Parathyroid adenoma (tissue), 2 donors: ENCODE data around the gene OR6V1.

Experiments
- H2AFZ ChIP-seq: fragments of 300-600 bp; sonication (generic); one replicate; pipeline ENCODE4 v1.7.0; 2017; ENCODE audit warnings: antibody characterized with exemption, mild to moderate bottlenecking
- H3K27ac ChIP-seq: fragments of 300-600 bp; sonication (generic); one replicate; pipeline ENCODE4 v1.7.0; 2017
- H3K27me3 ChIP-seq: fragments of 300-600 bp; sonication (generic); one replicate; pipeline ENCODE4 v1.7.0; 2017; ENCODE audit warnings: low read length; ENCODE audit not compliant: control insufficient read depth, insufficient read depth
- H3K36me3 ChIP-seq: fragments of 300-600 bp; sonication (generic); one replicate; pipeline ENCODE4 v1.7.0; 2017; ENCODE audit warnings: low read length; ENCODE audit not compliant: control insufficient read depth, insufficient read depth
- H3K4me1 ChIP-seq: fragments of 300-600 bp; sonication (generic); one replicate; pipeline ENCODE4 v1.7.0; 2017; ENCODE audit warnings: control low read depth
- H3K4me2 ChIP-seq: fragments of 300-600 bp; sonication (generic); one replicate; pipeline ENCODE4 v1.7.0; 2017; ENCODE audit warnings: low read length
- H3K4me3 ChIP-seq: fragments of 300-600 bp; sonication (generic); one replicate; pipeline ENCODE4 v1.7.0; 2017; ENCODE audit warnings: low read depth, low read length
- H3K79me2 ChIP-seq: fragments of 300-600 bp; sonication (generic); one replicate; pipeline ENCODE4 v1.7.0; 2017; ENCODE audit warnings: control low read depth
- H3K9ac ChIP-seq: fragments of 300-600 bp; sonication (generic); one replicate; pipeline ENCODE4 v1.7.0; 2017; ENCODE audit warnings: mild to moderate bottlenecking
- H3K9me3 ChIP-seq: fragments of 300-600 bp; sonication (generic); one replicate; pipeline ENCODE4 v1.7.0; 2017; ENCODE audit warnings: low read length; ENCODE audit not compliant: control insufficient read depth
- TF ChIP-seq, protein P1 (sequence below): fragments of 300-600 bp; sonication (generic); IDR thresholded peaks from one replicate; pipeline ENCODE4 v1.7.0; 2017; ENCODE audit warnings: antibody characterized with exemption, mild to moderate bottlenecking
- donor health status: primary hyperparathyroidism.

The OR6V1 gene

DNA sequence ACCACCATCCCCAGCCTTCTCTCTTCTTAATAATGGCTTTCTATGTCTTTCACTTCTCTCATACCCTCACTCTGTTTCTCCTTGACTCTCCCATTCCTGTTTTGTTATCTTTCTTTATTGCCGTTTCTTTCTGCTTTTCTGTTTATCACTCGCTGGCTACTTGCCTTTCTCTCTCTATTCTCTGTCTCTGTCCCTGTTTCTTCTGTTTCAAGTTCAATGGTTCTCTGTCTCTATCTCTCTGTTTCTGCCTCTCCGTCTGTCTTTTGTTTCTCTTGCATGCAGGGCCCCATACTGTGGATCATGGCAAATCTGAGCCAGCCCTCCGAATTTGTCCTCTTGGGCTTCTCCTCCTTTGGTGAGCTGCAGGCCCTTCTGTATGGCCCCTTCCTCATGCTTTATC is at the start of gene OR6V1:
Gene OR6V1 (plus strand): TSS at position 301 of the 400 bp plus-strand sequence. CDS start 0 bp downstream, at position 301.
- Histone ChIP-seq H2AFZ (no peak within 1 kb of the TSS), H3K4me3 (no peak within 1 kb of the TSS), H3K27me3 (no peaks in the 10 kb centered on the region), H3K36me3 (no peaks in the 10 kb centered on the region), H3K9me3 (no peaks in the 10 kb centered on the region), H3K79me2 (no peaks in the 10 kb centered on the region), H3K27ac (no peak within 1 kb of the TSS), H3K9ac (no peak within 1 kb of the TSS), H3K4me2 (no peak within 1 kb of the TSS), H3K4me1 (no peaks in the 10 kb centered on the region)
- TF ChIP-seq, protein P1, sequence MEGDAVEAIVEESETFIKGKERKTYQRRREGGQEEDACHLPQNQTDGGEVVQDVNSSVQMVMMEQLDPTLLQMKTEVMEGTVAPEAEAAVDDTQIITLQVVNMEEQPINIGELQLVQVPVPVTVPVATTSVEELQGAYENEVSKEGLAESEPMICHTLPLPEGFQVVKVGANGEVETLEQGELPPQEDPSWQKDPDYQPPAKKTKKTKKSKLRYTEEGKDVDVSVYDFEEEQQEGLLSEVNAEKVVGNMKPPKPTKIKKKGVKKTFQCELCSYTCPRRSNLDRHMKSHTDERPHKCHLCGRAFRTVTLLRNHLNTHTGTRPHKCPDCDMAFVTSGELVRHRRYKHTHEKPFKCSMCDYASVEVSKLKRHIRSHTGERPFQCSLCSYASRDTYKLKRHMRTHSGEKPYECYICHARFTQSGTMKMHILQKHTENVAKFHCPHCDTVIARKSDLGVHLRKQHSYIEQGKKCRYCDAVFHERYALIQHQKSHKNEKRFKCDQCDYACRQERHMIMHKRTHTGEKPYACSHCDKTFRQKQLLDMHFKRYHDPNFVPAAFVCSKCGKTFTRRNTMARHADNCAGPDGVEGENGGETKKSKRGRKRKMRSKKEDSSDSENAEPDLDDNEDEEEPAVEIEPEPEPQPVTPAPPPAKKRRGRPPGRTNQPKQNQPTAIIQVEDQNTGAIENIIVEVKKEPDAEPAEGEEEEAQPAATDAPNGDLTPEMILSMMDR: no peak

GRCh38 chr7:143002898-143003297 is 49.2 kb upstream of the OR6V1 start:
- no peak overlapping the region for H3K27ac ChIP-seq
- no peak overlapping the region for H3K9ac ChIP-seq
- no peaks in the 10 kb centered on the region for H3K4me1 ChIP-seq
- H3K4me2 ChIP-seq: peak overlapping the region; percentile 52
- TF ChIP-seq, protein P1: no peak
- peak overlapping the region; percentile 81 for H2AFZ ChIP-seq
- no peaks in the 10 kb centered on the region for H3K9me3 ChIP-seq
- H3K36me3 ChIP-seq: no peaks in the 10 kb centered on the region
- peak overlapping the region; percentile 25 for H3K4me3 ChIP-seq
- no peaks in the 10 kb centered on the region for H3K79me2 ChIP-seq
- H3K27me3 ChIP-seq: no peaks in the 10 kb centered on the region

GRCh38 chr7:143003393-143004051 is 48.6 kb upstream of the OR6V1 start:
- Histone ChIP-seq H3K27me3 (no peaks in the 10 kb centered on the region), H3K4me2 (peak overlapping the region; percentile 52), H3K4me1 (no peaks in the 10 kb centered on the region), H3K9ac (no peak overlapping the region), H3K9me3 (no peaks in the 10 kb centered on the region), H3K4me3 (peak overlapping the region; percentile 25), H3K79me2 (no peaks in the 10 kb centered on the region), H2AFZ (peak overlapping the region; percentile 81), H3K27ac (no peak overlapping the region), H3K36me3 (no peaks in the 10 kb centered on the region)
- TF ChIP-seq, protein P1: peak; percentile 89

- no peaks in the 10 kb centered on the region for H3K27me3 ChIP-seq
- no peak overlapping the region for H3K27ac ChIP-seq
- no peak overlapping the region for H3K4me2 ChIP-seq
- H3K9me3 ChIP-seq: no peaks in the 10 kb centered on the region
- H3K79me2 ChIP-seq: no peaks in the 10 kb centered on the region
- H3K4me1 ChIP-seq: no peaks in the 10 kb centered on the region
- TF ChIP-seq, protein P1: no peak
- H3K36me3 ChIP-seq: no peaks in the 10 kb centered on the region
- no peak overlapping the region for H3K4me3 ChIP-seq
- no peak overlapping the region for H2AFZ ChIP-seq
- H3K9ac ChIP-seq: no peak overlapping the region
These were observed 46.4 kb upstream of the OR6V1 start for GRCh38 chr7:143005632-143006260.
